Measurements from ENCODE around the gene DHRSX. TPM values are rescaled to one million over a fixed set of nuclear protein-coding genes. Genes with fewer than 3 reads are reported as not detected.

DHRSX gene
- total and polyA plus RNA-seq, 2 donors (not counting 3 experiments of a cell fraction or from before 2014, with no cell fraction given): 27.1 to 37.7 TPM

- H3K4me3 ChIP-seq (replicated peaks in 1 of 3; ENCODE audit: insufficient read depth in 1 of 3, low read depth in 1 of 3, low read length in 3 of 3): no peak overlapping the region
- peaks cover 16% of the 10 kb centered on the region for H3K79me2 ChIP-seq (ENCODE audit: control insufficient read depth, insufficient read depth, low read length)
- TF ChIP-seq FOS (IDR thresholded peaks at IDR 0.05; ENCODE audit: borderline replicate concordance, insufficient read depth, low read length) (no peak), GATA2 (IDR thresholded peaks at IDR 0.05; ENCODE audit: insufficient read depth, insufficient read length, low read depth, low read length) (no peak), POLR2A (IDR thresholded peaks at IDR 0.05; ENCODE audit: low read depth, low read length) (no peak), JUN (IDR thresholded peaks at IDR 0.05; ENCODE audit: borderline replicate concordance, insufficient read depth, insufficient read length, low read depth) (no peak), CTCF (IDR thresholded peaks at IDR 0.05; ENCODE audit: extremely low read depth in 1 of 2, insufficient read depth in 1 of 2, low read depth in 1 of 2, low read length in 2 of 2) (no peak), MAX (IDR thresholded peaks at IDR 0.05; ENCODE audit: insufficient read depth, insufficient read length) (no peak), POLR2AphosphoS5 (IDR thresholded peaks at IDR 0.05; ENCODE audit: insufficient read depth, low read depth, low read length) (no peak), MYC (IDR thresholded peaks at IDR 0.05; ENCODE audit: low read depth, low read length) (no peak), EZH2 (IDR thresholded peaks at IDR 0.05; ENCODE audit: borderline replicate concordance, low read depth, low read length, severe bottlenecking) (no peak)
- ChIA-PET POLR2A (no interaction called here), CTCF (no interaction called here)
- H3K9me3 ChIP-seq (replicated peaks; ENCODE audit: control insufficient read depth, insufficient read depth, low read length): peaks cover 1% of the 10 kb centered on the region
- H3K9ac ChIP-seq (replicated peaks; ENCODE audit: extremely low read depth, insufficient read depth, low read length): no peak overlapping the region
- no peak overlapping the region for H3K4me2 ChIP-seq (ENCODE audit: insufficient read depth, low read length)
- intact Hi-C loops (cut with micrococcal nuclease): no loop called here
- H3K27me3 ChIP-seq (ENCODE audit: control insufficient read depth in 2 of 2, insufficient read depth in 2 of 2, low read length in 2 of 2): no peaks in the 10 kb centered on the region
- no peak for DNase-seq (ENCODE audit: low read depth, low spot score)
- no peaks in the 10 kb centered on the region for H4K20me1 ChIP-seq (replicated peaks; ENCODE audit: control insufficient read depth, extremely low read depth, insufficient read depth, low read length)
- H3K4me1 ChIP-seq (ENCODE audit: control insufficient read depth, extremely low read depth, insufficient read depth, low read length): no peaks in the 10 kb centered on the region
- no peaks in the 10 kb centered on the region for H3K36me3 ChIP-seq (ENCODE audit: control insufficient read depth in 2 of 2, extremely low read depth in 1 of 2, insufficient read depth in 2 of 2, low read length in 2 of 2)
- H2AFZ ChIP-seq (ENCODE audit: low read depth, low read length): no peak overlapping the region
- no peaks in the 10 kb centered on the region for H3K9me1 ChIP-seq (replicated peaks; ENCODE audit: control insufficient read depth, extremely low read depth, insufficient read depth, low read length)
- no TSS peak for BruUV-seq (replicated peaks)
- no peak overlapping the region for H3K27ac ChIP-seq (ENCODE audit: insufficient read depth, low read depth, low read length)
- no peak for FAIRE-seq
- dilution Hi-C loops (cut with MboI; ENCODE audit: extremely low pct_ligation_motif_present, low sequenced_read_pairs): no loop called here
Observed at GRCh38 chrX:2449135-2449886, 51.5 kb downstream of the DHRSX start.

Measured in endothelial cell of umbilical vein (primary cell).